HG03196 (cell line): ENCODE measurements around the gene ARHGEF9.
"Not testable (repeated sequence)": the region's sequence is repeated elsewhere in the genome, so short reads cannot be mapped to it uniquely, and the experiment has no call there.

Source experiments
- ATAC-seq: cut with Tn5 transposase; IDR thresholded peaks from one replicate; pipeline ENCODE4 v1.9.1; 2021; ENCODE audit not compliant: unreplicated experiment

The ARHGEF9 gene

DNA sequence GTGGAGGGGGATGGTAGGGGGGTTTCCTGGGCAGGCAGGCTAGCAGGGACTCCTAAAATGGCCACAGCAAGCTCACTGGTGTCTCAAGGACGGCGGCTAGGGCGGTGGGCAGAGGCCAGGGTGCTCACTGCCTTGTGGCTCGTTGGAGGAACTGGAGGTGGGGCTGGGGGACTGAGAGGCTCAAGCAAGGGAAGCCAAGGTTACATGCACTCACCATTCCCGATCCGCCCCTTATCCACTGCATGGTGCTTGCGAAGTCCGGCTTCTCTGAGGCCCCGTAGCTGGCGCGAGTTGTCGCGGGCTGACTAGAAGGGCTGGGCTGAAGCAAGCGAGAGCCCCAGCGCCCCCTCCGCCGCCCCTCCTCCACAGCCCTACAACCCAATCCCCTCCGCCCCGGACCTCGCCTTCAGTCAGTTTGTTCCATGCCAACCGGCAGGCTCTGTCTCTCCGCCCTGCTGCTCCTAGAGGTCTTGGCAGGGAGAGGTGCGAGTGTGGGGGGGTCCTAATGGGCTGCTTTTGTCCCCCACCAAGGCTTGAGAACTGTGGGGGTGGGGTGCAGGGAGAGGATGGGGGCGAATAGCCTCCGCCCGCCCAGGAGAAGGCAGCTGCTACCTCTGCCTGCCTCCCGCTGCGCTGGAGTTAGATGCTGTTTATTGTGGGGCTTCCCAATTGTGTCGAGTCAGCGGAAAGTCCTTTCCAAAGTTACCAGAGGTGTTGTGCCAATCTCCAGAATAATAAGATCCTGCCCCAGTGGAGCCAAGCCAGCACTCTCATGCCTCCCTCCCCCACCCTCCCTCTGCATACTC is at the start of gene ARHGEF9:
Gene ARHGEF9 (minus strand): TSS at position 313 of the 806 bp plus-strand sequence. CDS start 69 bp downstream, at position 244.
- ATAC-seq = no peak

DNA sequence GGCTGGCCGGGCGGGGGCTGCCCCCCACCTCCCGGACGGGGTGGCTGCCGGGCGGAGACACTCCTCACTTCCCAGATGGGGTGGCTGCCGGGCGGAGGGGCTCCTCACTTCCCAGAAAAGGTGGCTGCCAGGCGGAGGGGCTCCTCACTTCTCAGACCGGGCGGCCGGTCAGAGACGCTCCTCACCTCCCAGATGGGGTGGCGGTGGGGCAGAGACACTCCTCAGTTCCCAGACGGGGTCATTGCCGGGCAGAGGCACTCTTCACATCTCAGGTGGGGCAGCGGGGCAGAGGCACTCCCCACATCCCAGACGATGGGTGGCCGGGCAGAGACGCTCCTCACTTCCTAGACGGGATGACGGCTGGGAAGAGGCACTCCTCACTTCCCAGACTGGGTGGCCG is 40.4 kb upstream of the ARHGEF9 start:
- not testable (repeated sequence) for ATAC-seq

DNA sequence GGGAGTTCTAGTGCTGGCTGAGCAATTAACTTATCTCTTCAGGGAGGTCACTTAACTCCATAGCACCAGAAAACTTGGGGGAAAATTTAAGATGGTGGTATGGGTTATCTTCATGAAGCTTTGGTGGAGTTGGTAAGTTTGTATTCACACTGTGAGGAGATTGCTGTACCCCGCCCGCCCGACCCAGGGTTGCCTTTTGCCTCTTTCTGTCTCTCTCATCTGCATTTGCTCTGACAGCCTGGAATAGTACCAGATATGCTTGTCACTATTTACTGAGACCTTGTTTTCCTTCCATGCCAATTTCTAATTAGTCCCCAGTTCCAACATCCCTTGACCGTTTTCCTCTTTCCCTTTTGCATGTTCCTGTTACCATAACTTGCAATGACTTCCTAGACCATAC is 33.1 kb upstream of the ARHGEF9 start:
- no peak for ATAC-seq

DNA sequence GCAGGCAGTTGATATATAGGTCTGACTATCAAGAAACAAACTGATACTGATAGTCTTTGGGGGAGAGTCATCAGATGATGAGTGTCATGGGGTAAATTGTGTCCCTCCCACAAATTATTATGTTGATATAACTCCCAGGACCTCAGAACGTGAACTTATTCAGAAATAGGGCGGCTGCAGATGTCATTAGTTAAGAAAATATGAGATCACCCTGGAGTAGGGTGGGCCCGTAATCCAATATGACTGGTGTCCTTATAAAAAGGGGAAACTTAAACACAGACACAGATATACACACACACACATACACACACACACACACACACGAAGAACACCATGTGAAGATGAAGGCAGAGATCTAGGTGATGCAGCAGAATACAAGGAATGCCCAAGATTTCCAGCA is 32.7 kb upstream of the ARHGEF9 start:
- ATAC-seq = no peak

DNA sequence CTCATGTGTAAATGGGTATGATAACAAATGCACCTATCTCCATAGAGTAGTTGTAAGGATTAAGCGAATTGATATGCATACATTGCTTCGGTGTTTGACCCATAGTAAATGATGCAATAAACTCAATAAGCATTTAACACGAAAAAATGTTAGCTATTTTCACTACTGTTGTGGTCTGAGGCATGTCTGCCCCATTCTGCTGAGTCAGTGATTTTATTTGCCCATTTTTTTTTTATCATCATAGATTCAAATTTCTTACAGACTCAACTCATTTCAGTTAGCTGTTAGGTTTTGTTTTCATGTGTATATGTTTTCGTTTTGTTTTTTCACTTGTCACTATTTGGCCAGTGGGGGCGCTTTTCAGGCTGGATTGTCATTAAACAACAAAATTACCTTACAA is 27.8 kb upstream of the ARHGEF9 start:
- no peak for ATAC-seq

DNA sequence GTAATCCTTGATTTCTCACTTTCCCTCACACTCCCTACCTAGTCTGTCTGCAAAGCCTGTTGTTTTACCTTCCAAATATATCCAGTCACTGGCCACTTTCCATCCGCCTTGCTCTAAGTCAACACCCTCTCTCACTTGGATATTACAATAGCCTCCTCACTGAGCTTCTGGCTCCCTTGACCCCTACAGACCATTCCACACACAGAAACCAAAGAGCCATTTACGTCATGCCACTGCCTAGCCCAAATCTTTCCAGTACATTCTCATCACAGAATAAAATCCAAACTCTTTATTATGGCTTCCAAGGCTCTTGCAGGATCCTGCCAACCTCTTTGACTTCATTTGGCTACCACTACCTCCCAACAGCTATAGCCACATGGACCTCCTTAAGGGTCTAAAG is 25.7 kb upstream of the ARHGEF9 start:
- no peak for ATAC-seq

DNA sequence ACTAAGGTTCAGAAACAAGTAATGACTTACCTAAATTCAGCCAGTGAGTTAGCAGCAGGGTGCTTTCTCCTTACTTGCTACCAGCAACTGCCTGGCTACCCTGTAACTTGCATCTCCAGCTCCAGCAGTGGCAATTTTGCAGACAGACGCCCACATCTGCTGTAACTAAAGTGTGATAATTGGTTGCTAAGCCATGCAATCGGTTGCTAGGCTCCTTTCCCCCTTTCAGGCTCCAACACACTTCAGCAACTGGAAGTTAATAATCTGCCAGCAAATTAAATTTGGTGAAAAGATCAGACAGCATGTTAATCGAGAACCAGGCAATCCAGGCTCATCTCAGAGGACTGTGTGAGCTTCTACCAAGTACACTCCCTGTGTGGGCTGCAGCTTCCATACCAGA is 24.2 kb upstream of the ARHGEF9 start:
- ATAC-seq = no peak

DNA sequence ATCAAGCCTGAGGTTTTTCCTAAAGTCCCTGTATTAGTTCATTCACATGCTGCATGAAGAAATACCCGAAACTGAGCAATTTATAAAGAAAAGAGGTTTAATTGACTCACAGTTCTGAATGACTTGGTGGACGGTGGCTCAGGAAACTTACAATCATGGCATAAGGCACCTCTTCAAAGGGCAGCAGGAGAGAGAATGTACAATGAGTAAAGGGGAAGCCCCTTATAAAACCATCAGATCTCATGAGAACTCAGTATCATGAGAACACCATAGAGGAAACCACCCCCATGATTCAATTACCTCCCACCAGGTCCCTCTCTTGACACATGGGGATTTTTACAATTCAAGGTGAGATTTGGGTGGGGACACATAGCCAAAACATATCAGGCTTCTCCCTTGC is 10.4 kb upstream of the ARHGEF9 start:
- ATAC-seq = not testable (repeated sequence)

DNA sequence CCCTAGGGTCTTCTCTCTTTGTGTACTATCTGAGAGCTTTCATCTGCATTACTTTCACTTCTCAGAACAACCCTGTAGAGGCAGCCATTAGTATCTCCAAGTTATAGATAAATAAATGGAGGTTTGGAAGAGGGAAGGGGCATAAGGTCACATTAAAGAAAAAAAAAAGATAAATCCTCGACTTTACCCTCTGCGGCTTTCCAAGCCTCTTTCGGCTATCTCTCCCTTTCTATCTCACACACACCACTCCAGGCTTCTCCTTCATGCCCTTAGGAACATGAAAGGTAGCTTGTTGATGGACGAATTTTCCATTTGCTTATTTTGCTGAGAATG is 660 bp upstream of the ARHGEF9 start:
- ATAC-seq = no peak

DNA sequence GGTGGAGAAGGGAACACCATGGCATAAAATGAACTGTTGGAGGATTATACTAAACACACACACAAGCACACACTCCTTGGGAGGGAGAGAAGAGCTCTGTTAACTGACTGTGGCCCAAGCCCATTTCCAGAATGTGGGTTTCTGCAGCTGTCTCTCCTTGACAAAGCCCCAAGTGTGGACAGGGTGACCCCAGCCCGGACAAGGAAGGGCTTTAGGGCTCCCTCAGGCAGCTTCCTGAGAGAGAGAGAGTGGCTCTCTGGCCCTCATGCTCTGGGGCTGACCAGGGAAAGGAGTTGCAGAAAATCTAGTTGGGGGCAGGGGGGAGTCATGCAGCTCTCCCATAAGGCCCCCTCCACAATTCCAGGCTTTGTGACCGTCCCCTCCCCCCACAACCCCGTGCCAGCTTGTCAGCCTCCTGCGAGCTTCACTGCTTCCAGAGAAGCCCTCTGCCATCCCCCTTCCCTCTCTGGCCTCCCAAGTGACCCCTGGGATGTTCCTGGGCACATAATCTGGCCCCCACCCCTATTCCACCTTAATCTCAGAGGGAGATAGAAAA is 590 bp downstream of the ARHGEF9 start:
- no peak for ATAC-seq

DNA sequence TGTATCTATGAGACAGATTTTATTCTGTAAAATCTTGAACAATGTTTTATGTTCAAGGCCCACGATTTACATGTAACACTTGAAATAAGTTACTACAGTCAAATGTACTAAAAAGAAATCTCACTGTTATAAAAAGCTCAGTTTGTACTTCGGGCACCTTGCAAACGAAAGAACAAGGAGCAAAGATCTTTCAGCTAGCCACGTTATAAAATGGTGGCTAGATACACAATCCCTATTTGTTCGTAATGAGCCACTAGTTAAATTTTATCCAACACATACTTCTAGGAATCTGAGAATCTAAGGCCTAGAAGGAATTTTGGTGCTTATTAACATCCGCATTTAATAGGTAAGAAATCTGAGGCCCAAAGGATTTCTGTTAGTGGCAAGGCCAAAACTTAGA is 2.5 kb downstream of the ARHGEF9 start:
- ATAC-seq = no peak

DNA sequence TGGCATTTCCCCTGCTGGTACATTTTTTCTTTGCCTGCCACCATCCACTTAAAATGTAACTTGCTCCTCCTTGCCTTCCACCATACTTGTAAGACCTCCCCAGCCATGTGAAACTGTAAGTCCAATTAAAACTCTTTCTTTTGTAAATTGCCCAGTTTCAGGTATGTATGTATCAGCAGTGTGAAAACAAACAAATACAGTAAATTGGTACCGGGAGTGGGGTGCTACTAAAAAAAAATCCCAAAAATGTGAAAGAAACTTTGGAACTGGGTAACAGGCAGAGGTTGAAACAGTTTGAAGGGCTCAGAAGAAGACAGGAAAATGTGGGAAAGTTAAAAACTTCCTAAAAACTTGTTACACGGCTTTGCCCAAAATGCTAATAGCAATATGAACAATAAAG is 16.3 kb downstream of the ARHGEF9 start:
- ATAC-seq = no peak

DNA sequence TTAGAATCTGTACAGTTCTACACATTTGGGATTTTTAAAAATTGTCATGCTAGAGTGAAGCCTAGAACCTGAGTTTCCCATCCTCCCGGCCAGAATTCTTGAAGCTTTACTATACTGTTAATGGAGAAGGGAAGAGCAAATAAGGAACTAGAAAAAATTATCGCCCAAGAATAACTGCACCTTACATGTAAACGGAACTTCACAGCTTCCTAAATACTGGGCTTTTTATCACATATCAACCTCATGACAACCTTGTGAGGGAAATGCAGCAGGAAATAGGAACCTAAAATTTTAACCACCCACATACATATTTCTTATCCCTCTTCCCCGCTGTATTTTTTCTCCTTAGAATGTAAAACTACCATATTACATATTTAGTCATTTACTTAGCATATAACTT is 19.3 kb downstream of the ARHGEF9 start:
- ATAC-seq = no peak

DNA sequence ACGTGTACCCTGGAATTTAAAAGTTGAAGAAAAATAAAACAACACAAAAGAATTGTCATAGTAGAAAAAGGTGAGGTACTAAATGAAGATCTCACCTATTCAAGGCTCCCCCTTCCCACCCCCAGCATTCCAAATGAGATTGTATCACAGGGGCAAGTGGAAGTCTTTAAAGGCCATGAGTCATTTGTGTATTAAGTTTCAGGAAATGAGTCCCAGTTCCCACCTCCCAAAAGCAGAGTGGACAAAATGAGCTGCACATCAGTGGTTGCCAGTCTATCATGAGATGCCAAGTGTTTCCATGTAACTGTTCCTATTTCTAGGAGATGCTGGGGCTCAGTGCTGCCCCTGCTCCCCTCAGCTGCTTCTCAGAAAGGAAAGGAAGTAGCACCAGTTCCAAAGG is 20.1 kb downstream of the ARHGEF9 start:
- ATAC-seq = no peak

DNA sequence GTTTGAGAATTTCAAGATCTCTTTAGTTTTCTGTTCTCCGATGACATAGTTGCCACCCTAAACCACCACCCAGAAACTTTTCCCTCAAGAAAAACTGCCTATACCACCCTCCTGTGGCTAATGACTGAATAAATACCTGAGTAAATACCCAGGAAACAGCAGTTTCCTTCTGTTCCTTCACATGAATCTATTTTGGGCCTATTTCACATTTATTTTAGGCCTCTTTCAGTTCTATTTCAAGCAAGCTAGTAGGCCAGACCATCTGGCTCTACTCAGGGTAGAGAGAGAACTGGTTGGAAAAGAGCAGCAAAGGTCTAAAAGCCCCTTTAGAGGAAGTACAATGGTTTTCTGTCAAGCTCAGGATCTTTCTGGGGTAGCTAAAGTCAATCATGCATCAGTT is 23.4 kb downstream of the ARHGEF9 start:
- peak; percentile 84 for ATAC-seq

DNA sequence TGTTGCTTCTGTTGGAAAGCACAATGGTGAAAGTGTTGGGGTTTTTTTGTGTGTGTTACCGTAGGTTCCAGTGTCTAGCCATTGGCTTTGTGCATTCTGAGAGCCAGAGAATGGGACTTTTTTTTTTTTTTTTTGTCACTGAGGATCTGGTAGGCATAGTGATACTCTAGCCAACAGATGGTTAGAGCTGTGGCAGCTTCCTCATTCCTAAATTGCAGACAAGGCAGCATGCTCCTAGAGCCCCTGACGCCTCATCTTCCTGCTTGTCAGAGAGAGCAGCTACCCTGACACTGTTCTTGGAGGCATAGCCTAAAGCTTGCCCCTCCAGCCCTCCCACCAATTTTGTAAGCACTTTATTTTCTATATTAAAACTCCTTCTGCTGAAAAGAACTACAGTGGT is 27.0 kb downstream of the ARHGEF9 start:
- ATAC-seq = no peak

DNA sequence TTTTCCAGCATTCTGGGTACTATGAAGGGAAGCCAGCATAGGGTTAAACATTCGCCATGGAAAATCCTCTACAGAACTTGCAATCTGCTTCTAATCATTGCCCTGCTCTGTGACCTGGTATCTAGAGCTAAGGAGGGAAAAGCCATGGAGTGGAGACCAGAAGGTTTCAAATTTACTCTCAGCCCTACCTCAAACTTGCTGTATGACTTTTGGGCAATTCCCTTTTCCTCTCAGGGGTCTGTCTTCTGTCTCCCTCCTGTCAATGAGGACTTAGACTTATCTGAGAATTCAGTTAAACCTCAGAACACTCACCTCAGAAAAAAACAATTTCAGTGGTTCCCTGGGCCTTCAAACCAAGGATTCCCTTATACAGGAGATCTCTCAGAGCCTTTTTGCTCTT is 29.1 kb downstream of the ARHGEF9 start:
- ATAC-seq = no peak

DNA sequence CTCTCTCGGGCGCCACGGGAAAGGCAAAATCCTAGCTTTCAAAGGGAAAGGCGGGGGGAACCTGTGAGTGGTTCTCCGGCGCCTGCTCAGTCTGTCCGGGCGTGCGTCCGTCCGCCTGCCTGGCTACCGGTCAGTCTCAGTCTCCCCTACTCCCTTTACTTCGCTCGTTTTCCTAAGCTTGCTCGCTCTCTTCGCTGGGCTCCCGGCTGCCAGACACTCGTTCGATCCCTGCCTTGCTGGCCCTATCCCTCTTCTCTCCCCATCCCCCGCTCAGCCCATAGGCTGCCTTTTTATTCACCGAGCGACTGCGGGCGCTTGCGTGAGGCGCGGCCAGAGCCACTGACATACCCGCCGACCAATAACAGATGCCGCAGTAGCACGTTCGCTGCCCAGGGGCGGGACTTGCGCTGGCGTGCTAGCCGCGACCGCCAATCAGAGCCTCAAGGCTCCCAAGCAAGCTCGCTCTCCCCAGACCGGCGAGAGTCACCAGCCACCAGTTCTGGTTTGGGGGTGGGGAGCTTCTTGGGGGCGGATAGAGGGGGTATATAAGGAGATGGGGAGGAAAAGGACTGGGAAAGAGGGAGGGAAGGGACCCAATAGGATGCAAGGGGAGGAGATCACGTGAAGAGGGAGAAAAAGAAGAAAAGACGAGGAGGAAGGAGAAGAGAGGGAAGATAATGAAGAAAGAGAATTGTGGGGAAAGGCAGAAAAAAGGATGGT is 30.0 kb downstream of the ARHGEF9 start:
- ATAC-seq = peak; percentile 97

DNA sequence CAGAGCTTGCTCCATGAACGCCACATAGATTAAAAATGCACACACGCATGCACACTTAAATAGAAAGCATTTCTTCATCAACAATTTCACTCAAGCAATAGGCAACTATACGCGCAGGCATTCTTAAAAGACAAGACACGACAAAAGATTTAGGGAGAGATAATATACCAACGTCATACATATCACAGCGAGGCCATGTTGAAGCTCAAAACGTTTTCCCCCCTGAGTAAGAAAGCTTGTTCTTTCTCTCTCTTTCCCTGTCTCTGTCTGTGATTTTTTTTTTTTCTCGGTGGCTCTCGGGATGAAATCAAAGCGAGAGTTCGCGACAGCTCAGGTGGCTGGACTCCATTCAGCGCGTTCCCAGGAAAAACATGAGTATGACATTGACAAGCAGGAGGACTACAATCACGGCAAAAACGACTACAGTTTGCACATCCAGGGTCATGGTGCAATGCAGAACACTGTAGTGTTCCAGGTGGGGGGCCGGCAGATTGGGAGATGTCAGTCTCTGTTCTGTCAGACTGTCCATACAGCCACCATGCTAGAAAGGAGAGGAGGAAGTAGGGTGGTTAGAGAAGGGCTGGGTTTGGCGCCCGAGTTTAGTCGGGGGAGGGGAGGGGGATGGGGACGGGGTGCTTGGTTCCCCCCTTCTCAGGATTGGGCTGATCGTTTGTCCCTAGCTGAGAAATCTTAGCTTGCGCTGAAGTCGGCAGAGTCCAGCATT is 30.7 kb downstream of the ARHGEF9 start:
- ATAC-seq = peak; percentile 29

DNA sequence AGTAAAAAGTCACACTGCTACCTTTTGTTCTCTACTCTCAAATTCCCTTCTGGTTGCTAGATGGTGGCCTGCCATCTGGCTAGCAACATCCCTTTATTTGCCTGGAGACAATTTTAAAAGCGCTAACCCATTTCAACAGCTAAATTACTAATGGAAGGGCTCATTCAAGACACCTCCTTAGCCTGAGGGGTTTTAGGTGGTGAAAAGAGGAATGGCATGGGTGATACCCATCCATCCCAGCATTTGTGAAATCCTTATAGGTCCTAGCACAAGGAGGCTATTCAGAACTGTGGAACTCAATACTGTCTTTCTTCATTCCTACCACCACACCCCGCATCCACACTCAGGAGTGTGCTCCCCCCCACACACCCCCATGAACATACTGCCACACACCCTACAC is 33.5 kb downstream of the ARHGEF9 start:
- ATAC-seq = no peak

DNA sequence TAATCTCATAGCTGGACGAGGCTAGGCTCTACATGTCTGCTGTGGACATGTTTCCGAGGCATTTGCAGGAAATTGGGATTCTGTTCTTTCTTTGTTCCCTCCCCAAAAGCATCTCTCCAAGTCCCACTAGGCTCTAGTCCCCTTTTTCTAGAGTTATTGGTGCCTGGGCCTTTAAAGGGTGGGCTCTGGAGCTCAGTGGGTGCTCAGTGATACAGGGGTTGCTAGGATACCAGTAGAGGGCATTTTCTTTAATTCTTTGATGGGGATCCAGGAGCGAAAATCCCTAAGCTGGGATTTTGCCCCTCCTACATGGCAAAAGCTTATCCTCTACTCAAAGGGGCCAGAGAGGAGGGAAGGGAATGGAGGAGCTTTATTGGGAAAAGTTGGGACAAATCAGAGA is 34.2 kb downstream of the ARHGEF9 start:
- ATAC-seq = no peak

DNA sequence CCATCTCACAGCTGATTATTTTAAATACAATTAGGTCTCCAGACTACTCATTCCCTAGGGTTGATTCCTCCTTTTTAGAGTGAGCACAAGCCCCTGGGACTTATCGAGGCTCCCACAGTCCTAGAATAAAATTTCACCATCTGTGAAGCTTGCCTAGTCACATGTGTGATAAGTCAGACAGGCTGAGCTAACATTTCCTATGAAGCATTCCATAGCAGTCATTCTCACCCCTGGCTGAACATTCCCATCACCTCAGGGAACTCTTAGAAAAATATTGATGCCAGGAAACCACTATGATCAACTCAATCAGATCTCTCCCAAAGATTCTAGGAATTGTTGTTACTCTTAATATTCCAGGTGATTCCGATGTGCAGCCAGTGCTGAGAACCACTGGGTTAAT is 37.7 kb downstream of the ARHGEF9 start:
- ATAC-seq = no peak
